WTC11 (cell line): ENCODE results near the gene EFHC2. TPM values are rescaled to one million over a fixed set of nuclear protein-coding genes. Genes with fewer than 3 reads are reported as not detected.
"Not testable (repeated sequence)": the region's sequence is repeated elsewhere in the genome, so short reads cannot be mapped to it uniquely, and the experiment has no call there.

Experiments
- ATAC-seq: fragments of 200-7000 bp; cut with Tn5 transposase; 2 replicates; pipeline ENCODE4 v1.10.0; 2021; ENCODE audit warnings: mild to moderate bottlenecking, moderate library complexity
- CTCF ChIA-PET: fragments of 300-600 bp; sonication (Branson Sonifier 250); formaldehyde crosslinking; loops from one replicate; lab custom pipeline; 2021; ENCODE audit warnings: antibody characterized with exemption; lab: Charles Lee
- POLR2A ChIA-PET: fragments of 350-600 bp; sonication (Branson Sonifier 250); formaldehyde crosslinking; loops from one replicate; lab custom pipeline; 2021; ENCODE audit warnings: antibody characterized with exemption; lab: Charles Lee
- DNase-seq: peaks from one replicate; pipeline ENCODE4 v3.0.0; 2021; ENCODE audit warnings: low spot score
- H3K27ac Mint-ChIP-seq: 2 replicates; pipeline ENCODE4 v1.8.0; 2021; ENCODE audit warnings: mixed read lengths
- H3K27me3 Mint-ChIP-seq: 2 replicates; pipeline ENCODE4 v1.8.0; 2021; ENCODE audit warnings: low read depth, mild to moderate bottlenecking, moderate library complexity, mixed read lengths
- H3K36me3 Mint-ChIP-seq: 2 replicates; pipeline ENCODE4 v1.8.0; 2021; ENCODE audit warnings: mixed read lengths
- H3K4me1 Mint-ChIP-seq: 2 replicates; pipeline ENCODE4 v1.8.0; 2022; ENCODE audit warnings: mixed read lengths
- H3K4me3 Mint-ChIP-seq: 2 replicates; pipeline ENCODE4 v1.8.0; 2021; ENCODE audit warnings: mild to moderate bottlenecking, moderate library complexity, mixed read lengths
- H3K9me3 Mint-ChIP-seq: 2 replicates; pipeline ENCODE4 v1.8.0; 2021; ENCODE audit warnings: mixed read lengths
- ELF4 ChIP-seq: sonication (generic); formaldehyde crosslinking; IDR thresholded peaks from 2 replicates; pipeline ENCODE4 v1.8.1; 2022; ENCODE audit warnings: low read depth, mild to moderate bottlenecking, moderate library complexity, missing genetic modification reagents
- FOXP1 ChIP-seq: sonication (generic); formaldehyde crosslinking; IDR thresholded peaks from 2 replicates; pipeline ENCODE4 v1.8.0; 2022; ENCODE audit warnings: missing genetic modification reagents, mild to moderate bottlenecking, moderate library complexity, borderline replicate concordance
- IRF1 ChIP-seq: sonication (generic); formaldehyde crosslinking; IDR thresholded peaks from 2 replicates; pipeline ENCODE4 v1.8.0; 2023; ENCODE audit warnings: missing genetic modification reagents
- JAZF1 ChIP-seq: fragments of 250-450 bp; sonication (Bioruptor Pico); IDR thresholded peaks from 2 replicates; pipeline ENCODE4 v1.9.0; 2021; ENCODE audit warnings: moderate library complexity, mild to moderate bottlenecking, inconsistent platforms
- JUN ChIP-seq: sonication (generic); formaldehyde crosslinking; IDR thresholded peaks from 2 replicates; pipeline ENCODE4 v1.8.0; 2023; ENCODE audit warnings: mild to moderate bottlenecking, missing genetic modification reagents
- KAT7 ChIP-seq: sonication (generic); formaldehyde crosslinking; IDR thresholded peaks from 2 replicates; pipeline ENCODE4 v1.8.1; 2023; ENCODE audit warnings: missing genetic modification reagents, mild to moderate bottlenecking, borderline replicate concordance
- NR1H2 ChIP-seq: sonication (generic); formaldehyde crosslinking; IDR thresholded peaks from 2 replicates; pipeline ENCODE4 v1.9.0; 2021; ENCODE audit warnings: mild to moderate bottlenecking, moderate library complexity, missing genetic modification reagents
- PRRX2 ChIP-seq: fragments of 250-450 bp; sonication (Bioruptor Pico); IDR thresholded peaks from 2 replicates; pipeline ENCODE4 v1.8.0; 2021; ENCODE audit warnings: mild to moderate bottlenecking
- RELA ChIP-seq: sonication (generic); formaldehyde crosslinking; IDR thresholded peaks from 2 replicates; pipeline ENCODE4 v1.8.1; 2022; ENCODE audit warnings: missing genetic modification reagents, mild to moderate bottlenecking, borderline replicate concordance
- SOX15 ChIP-seq: fragments of 250-450 bp; sonication (Bioruptor Pico); IDR thresholded peaks from 2 replicates; pipeline ENCODE4 v1.9.0; 2021; ENCODE audit warnings: mild to moderate bottlenecking
- SP1 ChIP-seq: sonication (generic); formaldehyde crosslinking; conservative IDR thresholded peaks from 2 replicates; pipeline ENCODE4 v1.8.1; 2022; ENCODE audit warnings: missing genetic modification reagents
- STAT6 ChIP-seq: sonication (generic); formaldehyde crosslinking; conservative IDR thresholded peaks from 2 replicates; pipeline ENCODE4 v1.8.1; 2023; ENCODE audit warnings: mild to moderate bottlenecking, low read depth, missing genetic modification reagents, moderate library complexity
- TEAD4 ChIP-seq: sonication (generic); formaldehyde crosslinking; IDR thresholded peaks from 2 replicates; pipeline ENCODE4 v1.8.0; 2022; ENCODE audit warnings: mild to moderate bottlenecking, missing genetic modification reagents
- TP53 ChIP-seq: sonication (generic); formaldehyde crosslinking; IDR thresholded peaks from 2 replicates; pipeline ENCODE4 v1.8.1; 2023; ENCODE audit warnings: mild to moderate bottlenecking, missing genetic modification reagents
- ZNF416 ChIP-seq: fragments of 250-450 bp; sonication (Bioruptor Pico); IDR thresholded peaks from 2 replicates; pipeline ENCODE4 v1.9.0; 2021; ENCODE audit warnings: mild to moderate bottlenecking, inconsistent platforms
- ZNF512 ChIP-seq: sonication (generic); formaldehyde crosslinking; IDR thresholded peaks from 2 replicates; pipeline ENCODE4 v1.8.1; 2022; ENCODE audit warnings: missing genetic modification reagents, borderline replicate concordance
- total RNA-seq: library from RNA; stranded (reverse); gene quantifications from 3 replicates; pipeline ENCODE4 v1.2.3, GENCODE V29; 2021
- TF ChIP-seq, protein P1 (sequence below): fragments of 250-450 bp; sonication (Bioruptor Pico); IDR thresholded peaks from 2 replicates; pipeline ENCODE4 v1.9.0; 2021; ENCODE audit warnings: mild to moderate bottlenecking
- TF ChIP-seq, protein P2 (sequence below): sonication (generic); formaldehyde crosslinking; IDR thresholded peaks from 2 replicates; pipeline ENCODE4 v1.8.0; 2023; ENCODE audit warnings: missing genetic modification reagents, mild to moderate bottlenecking, borderline replicate concordance
- TF ChIP-seq, protein P3 (sequence below): sonication (generic); formaldehyde crosslinking; IDR thresholded peaks from 2 replicates; pipeline ENCODE4 v1.8.1; 2022; ENCODE audit warnings: mild to moderate bottlenecking, moderate library complexity, missing genetic modification reagents

Gene EFHC2
- total RNA-seq, 1 experiment from 2014 or later, result 2.1 TPM

GRCh38 chrX:44202596-44202995 lies 140.9 kb downstream of the EFHC2 start:
- ChIA-PET POLR2A (interaction anchor here (0.6 kb wide), 1 partner anchor 1004 kb away, joined by 7 read pairs; no protein-coding TSS in a partner anchor), CTCF (interaction anchor here (1.9 kb wide), 1 partner anchor 244 kb away, joined by 10 read pairs; no protein-coding TSS in a partner anchor)
- no peak overlapping the region for H3K4me3 Mint-ChIP-seq
- H3K27ac Mint-ChIP-seq, result no peak overlapping the region
- ATAC-seq, result no peak
- H3K9me3 Mint-ChIP-seq, result no peaks in the 10 kb centered on the region
- no peak for TF ChIP-seq ZNF512 (CRISPR knock-in tag)
- no peak for TF ChIP-seq JUN
- no peak for TF ChIP-seq PRRX2
- TF ChIP-seq SP1 (CRISPR knock-in tag), result no peak
- TF ChIP-seq, protein P1, sequence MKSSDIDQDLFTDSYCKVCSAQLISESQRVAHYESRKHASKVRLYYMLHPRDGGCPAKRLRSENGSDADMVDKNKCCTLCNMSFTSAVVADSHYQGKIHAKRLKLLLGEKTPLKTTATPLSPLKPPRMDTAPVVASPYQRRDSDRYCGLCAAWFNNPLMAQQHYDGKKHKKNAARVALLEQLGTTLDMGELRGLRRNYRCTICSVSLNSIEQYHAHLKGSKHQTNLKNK (CRISPR knock-in tag), result no peak
- no peak for TF ChIP-seq FOXP1 (CRISPR knock-in tag)
- TF ChIP-seq KAT7 (CRISPR knock-in tag), result no peak
- H3K4me1 Mint-ChIP-seq, result peaks cover 18% of the 10 kb centered on the region
- DNase-seq, result no peak
- H3K36me3 Mint-ChIP-seq, result no peaks in the 10 kb centered on the region
- peaks cover 2% of the 10 kb centered on the region; the same call in 1 of the 2 replicates for H3K27me3 Mint-ChIP-seq

GRCh38 chrX:44189116-44189515 lies 154.4 kb downstream of the EFHC2 start:
- Mint-ChIP-seq H3K27me3 (no peaks in the 10 kb centered on the region), H3K36me3 (no peaks in the 10 kb centered on the region), H3K4me1 (no peaks in the 10 kb centered on the region), H3K4me3 (no peak overlapping the region), H3K9me3 (no peaks in the 10 kb centered on the region), H3K27ac (no peak overlapping the region)
- ATAC-seq (no peak), DNase-seq (no peak)
- TF ChIP-seq TEAD4 (CRISPR knock-in tag) (no peak), RELA (CRISPR knock-in tag) (no peak), FOXP1 (CRISPR knock-in tag) (no peak), JAZF1 (CRISPR knock-in tag) (no peak), ELF4 (no peak), IRF1 (CRISPR knock-in tag) (no peak), ZNF512 (CRISPR knock-in tag) (no peak), NR1H2 (no peak), ZNF416 (CRISPR knock-in tag) (no peak), SOX15 (CRISPR knock-in tag) (no peak), STAT6 (no peak), TP53 (CRISPR knock-in tag) (no peak)
- TF ChIP-seq, protein P2, sequence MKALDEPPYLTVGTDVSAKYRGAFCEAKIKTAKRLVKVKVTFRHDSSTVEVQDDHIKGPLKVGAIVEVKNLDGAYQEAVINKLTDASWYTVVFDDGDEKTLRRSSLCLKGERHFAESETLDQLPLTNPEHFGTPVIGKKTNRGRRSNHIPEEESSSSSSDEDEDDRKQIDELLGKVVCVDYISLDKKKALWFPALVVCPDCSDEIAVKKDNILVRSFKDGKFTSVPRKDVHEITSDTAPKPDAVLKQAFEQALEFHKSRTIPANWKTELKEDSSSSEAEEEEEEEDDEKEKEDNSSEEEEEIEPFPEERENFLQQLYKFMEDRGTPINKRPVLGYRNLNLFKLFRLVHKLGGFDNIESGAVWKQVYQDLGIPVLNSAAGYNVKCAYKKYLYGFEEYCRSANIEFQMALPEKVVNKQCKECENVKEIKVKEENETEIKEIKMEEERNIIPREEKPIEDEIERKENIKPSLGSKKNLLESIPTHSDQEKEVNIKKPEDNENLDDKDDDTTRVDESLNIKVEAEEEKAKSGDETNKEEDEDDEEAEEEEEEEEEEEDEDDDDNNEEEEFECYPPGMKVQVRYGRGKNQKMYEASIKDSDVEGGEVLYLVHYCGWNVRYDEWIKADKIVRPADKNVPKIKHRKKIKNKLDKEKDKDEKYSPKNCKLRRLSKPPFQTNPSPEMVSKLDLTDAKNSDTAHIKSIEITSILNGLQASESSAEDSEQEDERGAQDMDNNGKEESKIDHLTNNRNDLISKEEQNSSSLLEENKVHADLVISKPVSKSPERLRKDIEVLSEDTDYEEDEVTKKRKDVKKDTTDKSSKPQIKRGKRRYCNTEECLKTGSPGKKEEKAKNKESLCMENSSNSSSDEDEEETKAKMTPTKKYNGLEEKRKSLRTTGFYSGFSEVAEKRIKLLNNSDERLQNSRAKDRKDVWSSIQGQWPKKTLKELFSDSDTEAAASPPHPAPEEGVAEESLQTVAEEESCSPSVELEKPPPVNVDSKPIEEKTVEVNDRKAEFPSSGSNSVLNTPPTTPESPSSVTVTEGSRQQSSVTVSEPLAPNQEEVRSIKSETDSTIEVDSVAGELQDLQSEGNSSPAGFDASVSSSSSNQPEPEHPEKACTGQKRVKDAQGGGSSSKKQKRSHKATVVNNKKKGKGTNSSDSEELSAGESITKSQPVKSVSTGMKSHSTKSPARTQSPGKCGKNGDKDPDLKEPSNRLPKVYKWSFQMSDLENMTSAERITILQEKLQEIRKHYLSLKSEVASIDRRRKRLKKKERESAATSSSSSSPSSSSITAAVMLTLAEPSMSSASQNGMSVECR (CRISPR knock-in tag), result no peak
- TF ChIP-seq, protein P3, sequence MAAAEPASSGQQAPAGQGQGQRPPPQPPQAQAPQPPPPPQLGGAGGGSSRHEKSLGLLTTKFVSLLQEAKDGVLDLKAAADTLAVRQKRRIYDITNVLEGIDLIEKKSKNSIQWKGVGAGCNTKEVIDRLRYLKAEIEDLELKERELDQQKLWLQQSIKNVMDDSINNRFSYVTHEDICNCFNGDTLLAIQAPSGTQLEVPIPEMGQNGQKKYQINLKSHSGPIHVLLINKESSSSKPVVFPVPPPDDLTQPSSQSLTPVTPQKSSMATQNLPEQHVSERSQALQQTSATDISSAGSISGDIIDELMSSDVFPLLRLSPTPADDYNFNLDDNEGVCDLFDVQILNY (CRISPR knock-in tag), result no peak
- CTCF ChIA-PET, result no interaction called here
- POLR2A ChIA-PET, result no interaction called here

DNA sequence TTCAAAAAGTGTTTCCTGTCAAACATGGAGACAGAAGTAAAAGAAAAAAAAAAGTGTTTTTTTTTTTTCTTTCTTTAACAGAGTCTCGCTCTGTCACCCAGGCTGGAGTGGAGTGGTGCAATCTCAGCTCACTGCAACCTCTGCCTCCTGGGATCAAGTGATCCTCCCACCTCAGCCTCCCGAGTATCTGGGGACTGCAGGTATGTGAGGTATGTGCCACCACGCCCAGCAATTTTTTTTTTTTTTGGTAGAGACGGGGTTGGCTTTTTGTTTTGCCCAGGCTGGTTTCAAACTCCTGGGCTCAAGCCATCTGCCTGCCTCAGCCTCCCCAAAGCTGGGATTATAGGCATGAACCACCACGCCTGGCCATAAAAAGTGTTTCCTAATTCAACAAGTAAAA lies 155.6 kb downstream of the EFHC2 start:
- H3K27me3 Mint-ChIP-seq, H3K9me3 Mint-ChIP-seq, H3K36me3 Mint-ChIP-seq, H3K4me3 Mint-ChIP-seq, ATAC-seq, H3K4me1 Mint-ChIP-seq, POLR2A ChIA-PET, CTCF ChIA-PET, H3K27ac Mint-ChIP-seq, DNase-seq: not testable (repeated sequence)
